Calu3 (cell line): ENCODE measurements around the gene CCNA2. TPM values are rescaled to one million over a fixed set of nuclear protein-coding genes. Genes with fewer than 3 reads are reported as not detected.

Experiments used
- BruUV-seq: library from RNA; stranded (reverse); fragments of 400-500 nt; replicated peaks from 2 replicates; lab custom pipeline; 2021; lab: Mats Ljungman, UMichigan
- CTCF ChIA-PET: fragments of 300-600 bp; sonication (Branson Sonifier 250); formaldehyde crosslinking; loops from one replicate; lab custom pipeline; 2022; ENCODE audit warnings: antibody characterized with exemption; lab: Charles Lee
- DNase-seq: peaks from one replicate; pipeline ENCODE4 v3.0.0; 2022
- H3K27ac Mint-ChIP-seq: one replicate; pipeline ENCODE4 v1.8.0; 2022; ENCODE audit warnings: mixed read lengths; ENCODE audit not compliant: unreplicated experiment
- H3K27me3 Mint-ChIP-seq: one replicate; pipeline ENCODE4 v1.8.0; 2022; ENCODE audit warnings: mixed read lengths; ENCODE audit not compliant: unreplicated experiment
- H3K36me3 Mint-ChIP-seq: one replicate; pipeline ENCODE4 v1.8.0; 2022; ENCODE audit warnings: mild to moderate bottlenecking, moderate library complexity, mixed read lengths; ENCODE audit not compliant: insufficient read depth, unreplicated experiment
- H3K4me1 Mint-ChIP-seq: one replicate; pipeline ENCODE4 v1.8.0; 2022; ENCODE audit warnings: mild to moderate bottlenecking, low read depth, mixed read lengths; ENCODE audit not compliant: unreplicated experiment
- H3K4me3 Mint-ChIP-seq: one replicate; pipeline ENCODE4 v1.8.0; 2022; ENCODE audit warnings: mild to moderate bottlenecking, low read depth, moderate library complexity, mixed read lengths; ENCODE audit not compliant: unreplicated experiment
- H3K9me3 Mint-ChIP-seq: one replicate; pipeline ENCODE4 v1.8.0; 2022; ENCODE audit warnings: low read depth, mixed read lengths; ENCODE audit not compliant: unreplicated experiment
- CTCF ChIP-seq: fragments of 200-600 bp; IDR thresholded peaks from one replicate; pipeline ENCODE4 v1.8.0; 2022; ENCODE audit warnings: antibody characterized with exemption; ENCODE audit not compliant: unreplicated experiment
- intact Hi-C: fragments of 100-400 bp; cut with micrococcal nuclease; formaldehyde crosslinking; loops from one replicate; pipeline ENCODE4 v1.10.0; 2022; ENCODE audit not compliant: unreplicated experiment
- total RNA-seq: library from RNA; stranded (reverse); gene quantifications from 2 replicates; pipeline ENCODE4 v1.2.3, GENCODE V29; 2022

CCNA2 gene
- total RNA-seq, 1 experiment from 2014 or later, result 32.6 TPM

- CTCF ChIA-PET, result no interaction called here
- H3K27ac Mint-ChIP-seq, result no peak overlapping the region
- H3K4me3 Mint-ChIP-seq, result no peak overlapping the region
- intact Hi-C loops, result no loop called here
- DNase-seq, result no peak
- BruUV-seq, result no TSS peak
- TF ChIP-seq CTCF, result no peak
- H3K4me1 Mint-ChIP-seq, result no peaks in the 10 kb centered on the region
- no peaks in the 10 kb centered on the region for H3K27me3 Mint-ChIP-seq
- no peaks in the 10 kb centered on the region for H3K9me3 Mint-ChIP-seq
- no peaks in the 10 kb centered on the region for H3K36me3 Mint-ChIP-seq
Measured at GRCh38 chr4:121777625-121778024, 46.1 kb downstream of the CCNA2 start.

- no TSS peak for BruUV-seq
- Mint-ChIP-seq H3K27ac (no peak overlapping the region), H3K36me3 (no peaks in the 10 kb centered on the region), H3K9me3 (no peaks in the 10 kb centered on the region), H3K4me1 (no peaks in the 10 kb centered on the region), H3K27me3 (no peaks in the 10 kb centered on the region), H3K4me3 (no peak overlapping the region)
- CTCF ChIA-PET, result no interaction called here
- no peak for TF ChIP-seq CTCF
- intact Hi-C loops, result no loop called here
- no peak for DNase-seq
Measured at GRCh38 chr4:121776610-121777401, 46.9 kb downstream of the CCNA2 start.

- H3K36me3 Mint-ChIP-seq, result no peaks in the 10 kb centered on the region
- H3K9me3 Mint-ChIP-seq, result no peaks in the 10 kb centered on the region
- H3K27ac Mint-ChIP-seq, result no peak overlapping the region
- intact Hi-C loops, result no loop called here
- no peaks in the 10 kb centered on the region for H3K27me3 Mint-ChIP-seq
- no peak for DNase-seq
- no peaks in the 10 kb centered on the region for H3K4me1 Mint-ChIP-seq
- CTCF ChIA-PET, result no interaction called here
- no peak for TF ChIP-seq CTCF
- no peak overlapping the region for H3K4me3 Mint-ChIP-seq
- BruUV-seq, result no TSS peak
Measured at GRCh38 chr4:121773883-121774282, 49.8 kb downstream of the CCNA2 start.

- Mint-ChIP-seq H3K4me3 (no peak overlapping the region), H3K9me3 (no peaks in the 10 kb centered on the region), H3K36me3 (no peaks in the 10 kb centered on the region), H3K27me3 (no peaks in the 10 kb centered on the region), H3K27ac (no peak overlapping the region), H3K4me1 (no peaks in the 10 kb centered on the region)
- CTCF ChIA-PET, result no interaction called here
- intact Hi-C loops, result no loop called here
- BruUV-seq, result no TSS peak
- TF ChIP-seq CTCF, result no peak
- no peak for DNase-seq
Measured at GRCh38 chr4:121771869-121772268, 51.8 kb downstream of the CCNA2 start.
